Astrocyte (in vitro differentiated cells and primary cell): ENCODE results near the gene PDZD2. TPM values are rescaled to one million over a fixed set of nuclear protein-coding genes. Genes with fewer than 3 reads are reported as not detected.
A peak's percentile ranks its signal among the peaks of the same experiment; 100 is the strongest.

Source experiments
- DNase-seq: peaks from one replicate; pipeline ENCODE4 v3.0.0-alpha.2; 2010; ENCODE audit warnings: low read depth
- FAIRE-seq: peaks from 2 replicates; lab custom pipeline; 2011; peaks lifted over from hg19 to GRCh38; lab: Jason Lieb, UNC
- H2AFZ ChIP-seq: 2 replicates; pipeline ENCODE4 v1.6.0; 2012; ENCODE audit warnings: low read depth, low read length, inconsistent platforms
- H3K27ac ChIP-seq: 2 replicates; pipeline ENCODE4 v1.5.1; 2011; ENCODE audit warnings: low read depth, low read length, inconsistent platforms
- H3K27me3 ChIP-seq: 2 replicates; pipeline ENCODE4 v1.6.0; 2011; ENCODE audit warnings: low read length, inconsistent platforms; ENCODE audit not compliant: insufficient read depth
- H3K36me3 ChIP-seq: 2 replicates; pipeline ENCODE4 v1.5.1; 2011; ENCODE audit warnings: low read length, inconsistent platforms; ENCODE audit not compliant: insufficient read depth
- H3K4me1 ChIP-seq: 2 replicates; pipeline ENCODE4 v1.5.1; 2011; ENCODE audit warnings: low read length, inconsistent platforms; ENCODE audit not compliant: insufficient read depth
- H3K4me2 ChIP-seq: 2 replicates; pipeline ENCODE4 v1.6.0; 2012; ENCODE audit warnings: low read length, inconsistent platforms
- H3K4me3 ChIP-seq: 2 replicates; pipeline ENCODE4 v1.5.1; 2011; ENCODE audit warnings: low read depth, mild to moderate bottlenecking, low read length, inconsistent platforms; ENCODE audit not compliant: insufficient read depth
- H3K79me2 ChIP-seq: 2 replicates; pipeline ENCODE4 v1.6.0; 2012; ENCODE audit warnings: mild to moderate bottlenecking, low read length, inconsistent platforms; ENCODE audit not compliant: insufficient read depth
- H3K9ac ChIP-seq: 2 replicates; pipeline ENCODE4 v1.6.0; 2012; ENCODE audit warnings: mild to moderate bottlenecking, low read length, inconsistent platforms
- H3K9me3 ChIP-seq: 2 replicates; pipeline ENCODE4 v1.5.1; 2012; ENCODE audit warnings: low read depth, mild to moderate bottlenecking, low read length, inconsistent platforms; ENCODE audit not compliant: insufficient read depth
- H4K20me1 ChIP-seq: 2 replicates; pipeline ENCODE4 v1.6.0; 2012; ENCODE audit warnings: low read length, inconsistent platforms; ENCODE audit not compliant: insufficient read depth
- H3K27ac Mint-ChIP-seq: one replicate; pipeline ENCODE4 v1.8.0; 2021; ENCODE audit warnings: mild to moderate bottlenecking, mixed read lengths; ENCODE audit not compliant: unreplicated experiment
- H3K27me3 Mint-ChIP-seq: one replicate; pipeline ENCODE4 v1.8.0; 2021; ENCODE audit warnings: low read depth, mixed read lengths; ENCODE audit not compliant: unreplicated experiment
- H3K36me3 Mint-ChIP-seq: one replicate; pipeline ENCODE4 v1.8.0; 2021; ENCODE audit warnings: low read depth, mixed read lengths; ENCODE audit not compliant: unreplicated experiment
- H3K4me1 Mint-ChIP-seq: one replicate; pipeline ENCODE4 v1.8.0; 2021; ENCODE audit warnings: low read depth, mixed read lengths; ENCODE audit not compliant: unreplicated experiment
- H3K4me3 Mint-ChIP-seq: one replicate; pipeline ENCODE4 v1.8.0; 2021; ENCODE audit warnings: mild to moderate bottlenecking, moderate library complexity, mixed read lengths; ENCODE audit not compliant: unreplicated experiment
- H3K9me3 Mint-ChIP-seq: one replicate; pipeline ENCODE4 v1.8.0; 2021; ENCODE audit warnings: mild to moderate bottlenecking, mixed read lengths; ENCODE audit not compliant: unreplicated experiment
- EZH2 ChIP-seq: IDR thresholded peaks from 2 replicates; pipeline ENCODE4 v1.6.1; 2012; ENCODE audit warnings: mild to moderate bottlenecking, low read length, inconsistent platforms; ENCODE audit not compliant: insufficient read depth
- total RNA-seq: library from RNA; stranded (reverse); gene quantifications from 2 replicates; pipeline ENCODE4 v1.2.1, GENCODE V29; 2021
- TF ChIP-seq, protein P1 (sequence below): IDR thresholded peaks from 2 replicates; pipeline ENCODE4 v1.5.1; 2011; ENCODE audit warnings: low read depth, mild to moderate bottlenecking, inconsistent platforms, low read length, moderate library complexity; ENCODE audit not compliant: insufficient read depth

Gene PDZD2
- total RNA-seq, 1 donor from 2014 or later: 10.3 TPM

DNA sequence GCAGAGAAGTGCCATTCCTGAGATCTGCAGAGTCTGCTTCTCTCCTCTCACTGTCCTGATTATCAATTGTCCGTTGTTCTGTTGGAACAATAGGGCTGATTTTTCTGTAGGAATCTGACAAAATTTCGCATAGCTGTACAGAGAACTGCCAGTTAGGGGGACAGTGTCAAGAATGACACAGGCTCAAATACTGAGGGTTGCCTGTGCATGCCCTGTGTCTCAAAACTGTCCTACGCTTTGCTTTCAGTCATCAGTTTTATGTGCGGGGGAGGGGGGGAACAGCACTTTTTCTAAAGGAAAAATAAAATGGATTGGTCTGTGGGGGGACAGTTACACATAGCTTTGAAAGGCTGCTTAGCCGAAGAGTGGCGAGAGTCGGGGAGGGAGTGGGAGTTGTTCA lies 248.6 kb downstream of the PDZD2 start:
- no peaks in the 10 kb centered on the region for H3K4me1 ChIP-seq
- DNase-seq (no peak), FAIRE-seq (no peak)
- no peak overlapping the region for H3K9ac ChIP-seq
- no peak overlapping the region for H3K4me3 Mint-ChIP-seq
- peaks cover 5% of the 10 kb centered on the region for H3K27me3 ChIP-seq
- no peaks in the 10 kb centered on the region for H3K79me2 ChIP-seq
- no peak overlapping the region for H3K27ac Mint-ChIP-seq
- no peaks in the 10 kb centered on the region for H4K20me1 ChIP-seq
- H3K4me2 ChIP-seq: no peak overlapping the region
- no peaks in the 10 kb centered on the region for H3K36me3 ChIP-seq
- no peak overlapping the region for H3K4me3 ChIP-seq
- H3K9me3 ChIP-seq: no peaks in the 10 kb centered on the region
- H3K9me3 Mint-ChIP-seq: no peaks in the 10 kb centered on the region
- no peak overlapping the region for H3K27ac ChIP-seq
- no peaks in the 10 kb centered on the region for H3K36me3 Mint-ChIP-seq
- peaks cover 9% of the 10 kb centered on the region for H3K4me1 Mint-ChIP-seq
- H2AFZ ChIP-seq: no peak overlapping the region
- no peak for TF ChIP-seq EZH2
- TF ChIP-seq, protein P1, sequence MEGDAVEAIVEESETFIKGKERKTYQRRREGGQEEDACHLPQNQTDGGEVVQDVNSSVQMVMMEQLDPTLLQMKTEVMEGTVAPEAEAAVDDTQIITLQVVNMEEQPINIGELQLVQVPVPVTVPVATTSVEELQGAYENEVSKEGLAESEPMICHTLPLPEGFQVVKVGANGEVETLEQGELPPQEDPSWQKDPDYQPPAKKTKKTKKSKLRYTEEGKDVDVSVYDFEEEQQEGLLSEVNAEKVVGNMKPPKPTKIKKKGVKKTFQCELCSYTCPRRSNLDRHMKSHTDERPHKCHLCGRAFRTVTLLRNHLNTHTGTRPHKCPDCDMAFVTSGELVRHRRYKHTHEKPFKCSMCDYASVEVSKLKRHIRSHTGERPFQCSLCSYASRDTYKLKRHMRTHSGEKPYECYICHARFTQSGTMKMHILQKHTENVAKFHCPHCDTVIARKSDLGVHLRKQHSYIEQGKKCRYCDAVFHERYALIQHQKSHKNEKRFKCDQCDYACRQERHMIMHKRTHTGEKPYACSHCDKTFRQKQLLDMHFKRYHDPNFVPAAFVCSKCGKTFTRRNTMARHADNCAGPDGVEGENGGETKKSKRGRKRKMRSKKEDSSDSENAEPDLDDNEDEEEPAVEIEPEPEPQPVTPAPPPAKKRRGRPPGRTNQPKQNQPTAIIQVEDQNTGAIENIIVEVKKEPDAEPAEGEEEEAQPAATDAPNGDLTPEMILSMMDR: no peak
- no peaks in the 10 kb centered on the region for H3K27me3 Mint-ChIP-seq

DNA sequence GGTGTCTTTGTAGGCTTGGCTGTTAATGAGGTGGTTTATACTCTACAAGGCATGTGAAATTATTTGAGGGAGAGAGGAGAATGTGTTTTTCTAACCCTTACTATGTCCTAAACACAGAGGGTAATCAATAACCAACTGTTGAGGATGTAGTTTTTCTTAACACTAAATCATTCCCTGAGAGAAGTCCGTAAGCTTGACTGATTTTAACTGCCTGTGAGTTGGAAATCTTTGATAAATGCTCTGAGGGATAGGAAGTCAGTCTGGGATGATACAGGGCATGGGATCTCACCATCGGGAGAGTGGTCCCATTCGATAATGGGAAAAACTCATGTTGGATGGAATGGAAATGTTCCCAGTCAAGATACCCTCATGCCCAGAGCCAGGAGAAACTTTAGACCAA lies 249.6 kb downstream of the PDZD2 start:
- FAIRE-seq: no peak

DNA sequence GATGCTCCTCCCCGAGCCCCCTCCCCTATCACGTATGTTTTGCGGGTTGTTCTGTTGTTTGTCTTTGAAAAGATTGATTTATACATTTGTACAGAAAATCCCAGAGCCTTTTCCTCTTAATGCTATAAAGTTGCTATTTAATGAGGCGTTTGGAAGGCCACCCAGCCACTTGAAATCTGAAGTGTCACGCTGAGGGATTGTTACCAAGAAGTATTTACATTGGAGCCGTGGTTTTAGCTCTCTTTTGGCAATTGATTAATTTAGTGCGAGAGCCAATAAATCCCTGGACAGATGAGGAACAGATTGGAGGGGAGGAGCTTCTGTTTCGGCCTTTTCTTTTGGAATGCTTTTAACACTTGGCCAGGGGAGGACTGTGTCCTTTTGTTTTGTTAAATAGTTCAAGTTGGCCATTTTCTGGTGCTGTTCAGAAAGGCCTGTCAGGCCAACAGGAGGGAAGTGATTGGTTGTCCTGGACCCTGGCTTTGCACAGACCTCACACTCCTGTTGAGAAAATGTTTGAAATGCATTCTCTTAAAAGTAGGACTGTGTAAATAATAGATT lies 250.2 kb downstream of the PDZD2 start:
- H3K9ac ChIP-seq: no peak overlapping the region
- no peaks in the 10 kb centered on the region for H3K4me1 ChIP-seq
- no peak overlapping the region for H3K4me2 ChIP-seq
- FAIRE-seq: no peak
- H3K36me3 ChIP-seq: no peaks in the 10 kb centered on the region
- peak overlapping the region; percentile 45 for H2AFZ ChIP-seq
- H3K27ac ChIP-seq: no peak overlapping the region
- H3K4me3 ChIP-seq: no peak overlapping the region
- Mint-ChIP-seq H3K27me3 (no peaks in the 10 kb centered on the region), H3K4me3 (no peak overlapping the region), H3K36me3 (no peaks in the 10 kb centered on the region), H3K4me1 (peaks cover 9% of the 10 kb centered on the region), H3K9me3 (no peaks in the 10 kb centered on the region), H3K27ac (no peak overlapping the region)
- H4K20me1 ChIP-seq: no peaks in the 10 kb centered on the region
- peak; percentile 11 for DNase-seq
- no peaks in the 10 kb centered on the region for H3K79me2 ChIP-seq
- H3K27me3 ChIP-seq: peaks cover 5% of the 10 kb centered on the region
- TF ChIP-seq, protein P1: no peak
- no peak for TF ChIP-seq EZH2
- H3K9me3 ChIP-seq: no peaks in the 10 kb centered on the region

More for the DNA sequence above, 249.6 kb downstream of the PDZD2 start:
- Mint-ChIP-seq H3K4me1 (peaks cover 9% of the 10 kb centered on the region), H3K4me3 (no peak overlapping the region), H3K27ac (no peak overlapping the region), H3K27me3 (no peaks in the 10 kb centered on the region), H3K36me3 (no peaks in the 10 kb centered on the region), H3K9me3 (no peaks in the 10 kb centered on the region)
- H3K36me3 ChIP-seq: no peaks in the 10 kb centered on the region
- no peaks in the 10 kb centered on the region for H3K79me2 ChIP-seq
- no peak overlapping the region for H3K4me2 ChIP-seq
- H3K27ac ChIP-seq: no peak overlapping the region
- peaks cover 5% of the 10 kb centered on the region for H3K27me3 ChIP-seq
- H4K20me1 ChIP-seq: no peaks in the 10 kb centered on the region
- TF ChIP-seq EZH2: no peak
- TF ChIP-seq, protein P1: no peak
- no peak overlapping the region for H3K9ac ChIP-seq
- no peak overlapping the region for H2AFZ ChIP-seq
- no peaks in the 10 kb centered on the region for H3K9me3 ChIP-seq
- H3K4me3 ChIP-seq: no peak overlapping the region
- DNase-seq: no peak
- no peaks in the 10 kb centered on the region for H3K4me1 ChIP-seq
